HG03558 (cell line): Measurements from ENCODE around the gene LRP1.

ENCODE experiments used
- ATAC-seq: cut with Tn5 transposase; IDR thresholded peaks from one replicate; pipeline ENCODE4 v1.9.1; 2021; ENCODE audit warnings: moderate number of reproducible peaks; ENCODE audit not compliant: unreplicated experiment; ENCODE audit errors: extremely low read depth

Gene LRP1

DNA sequence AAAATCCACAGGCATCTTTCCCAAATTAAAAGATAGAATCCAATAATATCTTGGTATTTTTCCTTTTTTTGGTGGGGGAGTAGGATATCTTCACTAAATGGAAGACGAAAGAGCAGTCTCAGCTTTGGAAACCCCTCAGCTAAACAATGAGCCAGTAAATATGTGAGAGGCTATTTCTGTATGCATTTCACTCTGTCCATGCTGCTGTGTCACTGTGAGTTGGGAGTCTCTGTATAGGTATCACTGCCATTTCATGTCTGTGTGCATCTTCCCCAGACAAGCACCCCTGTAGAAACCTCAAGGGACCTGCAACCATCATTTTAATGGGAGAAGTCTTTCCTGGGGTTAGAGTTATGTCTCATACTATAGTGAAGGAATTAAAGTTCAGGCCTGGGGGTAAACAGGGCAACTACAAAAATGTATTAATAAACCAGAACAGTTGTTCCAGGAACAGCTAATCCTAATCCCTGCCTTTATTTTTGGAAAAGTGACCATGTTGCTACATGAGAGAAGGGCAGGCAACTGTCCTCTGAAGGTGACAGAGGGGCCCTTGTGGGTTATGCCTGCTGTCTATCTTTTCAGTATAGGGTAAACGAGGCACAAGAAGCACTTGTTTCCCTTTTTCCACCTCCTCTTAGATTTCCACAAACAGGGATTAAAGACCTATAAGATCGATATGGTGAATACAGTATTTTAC, 134.0 kb downstream of the LRP1 start:
- ATAC-seq = no peak
